ENCODE data around the gene TPCN1.

DNA sequence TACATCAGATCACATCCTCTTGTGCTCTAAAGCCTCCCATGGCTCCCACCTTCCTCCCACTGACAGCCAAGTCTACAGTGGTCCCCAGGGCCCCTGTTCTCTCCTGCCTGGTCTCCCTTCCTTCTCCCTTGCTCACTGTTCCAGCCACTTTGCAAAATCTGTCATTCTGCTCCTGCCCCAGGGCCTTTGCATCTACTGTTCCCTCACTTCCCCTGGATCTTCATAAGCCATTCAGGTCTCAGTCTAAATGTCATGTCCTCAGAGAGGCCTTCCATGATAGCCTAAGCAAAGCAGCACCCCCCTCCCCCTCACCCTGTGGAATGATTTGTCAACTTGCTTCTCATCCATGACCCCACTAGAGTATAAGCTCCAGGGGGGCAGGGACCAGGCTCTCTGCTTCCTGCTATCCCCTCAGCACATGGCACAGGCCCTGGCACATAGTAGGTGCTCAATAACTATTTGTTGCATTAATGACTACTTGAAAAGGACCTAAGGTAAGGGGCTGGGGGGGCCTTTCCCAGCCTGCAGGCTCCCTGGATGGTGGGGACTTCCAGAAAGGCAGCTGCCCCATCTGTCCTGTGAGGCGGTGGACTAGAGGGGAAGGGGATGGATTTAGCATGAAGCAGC, 108.6 kb downstream of the TPCN1 start:
- TF ChIP-seq POLR2A (IDR thresholded peaks at IDR 0.05; ENCODE audit: low read depth, low read length) (no peak), POLR2AphosphoS5 (IDR thresholded peaks at IDR 0.05; ENCODE audit: low read depth, low read length) (no peak), SPI1 (IDR thresholded peaks at IDR 0.05; ENCODE audit: low read depth, low read length) (no peak), PAX5 (IDR thresholded peaks at IDR 0.05; ENCODE audit: insufficient read depth, low read length, severe bottlenecking) (no peak)
